IMR-90 (cell line): ENCODE results near the gene SULT1B1.

ENCODE experiments used
- CTCF ChIP-seq: conservative IDR thresholded peaks from 2 replicates; pipeline ENCODE4 v1.5.1; 2012; ENCODE audit warnings: mild to moderate bottlenecking, low read depth, low read length, improper control_type of control experiment
- FOS ChIP-seq: fragments of 150-350 bp; IDR thresholded peaks from 2 replicates; pipeline ENCODE4 v1.6.1; 2016; ENCODE audit warnings: low read depth, low read length
- MAZ ChIP-seq: IDR thresholded peaks from 2 replicates; pipeline ENCODE4 v1.6.1; 2012; ENCODE audit warnings: low read depth, mild to moderate bottlenecking, low read length, improper control_type of control experiment, moderate library complexity, borderline replicate concordance
- NFE2L2 ChIP-seq: fragments of 150-350 bp; IDR thresholded peaks from 2 replicates; pipeline ENCODE4 v1.6.1; 2016; ENCODE audit warnings: low read depth, mild to moderate bottlenecking, low read length
- POLR2A ChIP-seq: IDR thresholded peaks from 2 replicates; pipeline ENCODE4 v1.6.1; 2012; ENCODE audit warnings: mild to moderate bottlenecking, low read depth, low read length
- USF2 ChIP-seq: fragments of 150-350 bp; IDR thresholded peaks from 2 replicates; pipeline ENCODE4 v1.6.1; 2017; ENCODE audit warnings: mild to moderate bottlenecking, antibody characterized with exemption, low read length, low read depth

GRCh38 chr4:69785211-69785831 is 24.9 kb upstream of the SULT1B1 start:
- no peak for TF ChIP-seq MAZ
- no peak for TF ChIP-seq NFE2L2
- no peak for TF ChIP-seq CTCF
- no peak for TF ChIP-seq POLR2A
- no peak for TF ChIP-seq FOS
- TF ChIP-seq USF2, result no peak
